HepG2 (cell line): ENCODE data around the gene MS4A2. TPM values are rescaled to one million over a fixed set of nuclear protein-coding genes. Genes with fewer than 3 reads are reported as not detected.

Source experiments
- ATAC-seq: fragments of 200-7000 bp; cut with Tn5 transposase; 3 replicates; pipeline ENCODE4 v1.9.1; 2020; ENCODE audit warnings: mild to moderate bottlenecking, moderate library complexity
- BruUV-seq: library from RNA; stranded (reverse); fragments of 400-500 nt; replicated peaks from 2 replicates; lab custom pipeline; 2021; lab: Mats Ljungman, UMichigan
- CTCF ChIA-PET: fragments of 300-600 bp; formaldehyde crosslinking; extraction: SDS; loops from one replicate; lab custom pipeline; 2021; ENCODE audit warnings: low total read pairs, inconsistent platforms, low intra/inter-chr PET ratio; lab: Yijun Ruan, JAX
- POLR2A ChIA-PET: fragments of 350-600 bp; sonication (Branson Sonifier 250); formaldehyde crosslinking; loops from one replicate; lab custom pipeline; 2020; ENCODE audit warnings: antibody characterized with exemption, inconsistent platforms; lab: Yijun Ruan, JAX
- DNase-seq: peaks from one replicate; pipeline ENCODE4 v3.0.0-alpha.2; 2015; ENCODE audit warnings: low spot score
- FAIRE-seq: peaks from 3 replicates; lab custom pipeline; 2011; peaks lifted over from hg19 to GRCh38; lab: Jason Lieb, UNC
- H2AFZ ChIP-seq: one replicate; pipeline ENCODE4 v1.6.1; 2011; ENCODE audit warnings: low read length, inconsistent platforms
- H3K27ac ChIP-seq: fragments of 300-600 bp; 3 replicates; pipeline ENCODE4 v1.8.0; 2011; ENCODE audit warnings: mixed run types, mild to moderate bottlenecking, mixed read lengths, low read length, inconsistent platforms; ENCODE audit not compliant: insufficient read depth; ENCODE audit errors: extremely low read length
- H3K27me3 ChIP-seq, 2 experiments: fragments of 200-600 bp in 1 of 2; 2 replicates in 1 of 2; 3 replicates in 1 of 2; pipeline versions ENCODE4 v1.6.0 to v1.8.0; 2011; ENCODE audit warnings: low read length in 2 of 2, mild to moderate bottlenecking in 2 of 2, moderate library complexity in 2 of 2, inconsistent platforms in 1 of 2; ENCODE audit not compliant: insufficient read depth in 2 of 2, control insufficient read depth in 1 of 2
- H3K36me3 ChIP-seq, 2 experiments: fragments of 200-600 bp in 1 of 2; replicated peaks in 1 of 2; 2 replicates in 1 of 2; 3 replicates in 1 of 2; pipeline versions ENCODE4 v1.5.1 to v1.8.0; 2011; ENCODE audit warnings: low read length in 2 of 2, inconsistent platforms in 1 of 2; ENCODE audit not compliant: insufficient read depth in 2 of 2, control insufficient read depth in 1 of 2
- H3K4me1 ChIP-seq: 2 replicates; pipeline ENCODE4 v1.5.1; 2012; ENCODE audit warnings: low read length, inconsistent platforms; ENCODE audit not compliant: insufficient read depth
- H3K4me2 ChIP-seq: 2 replicates; pipeline ENCODE4 v1.6.0; 2011; ENCODE audit warnings: low read depth, low read length, inconsistent platforms
- H3K4me3 ChIP-seq, 3 experiments: fragments of 200-600 bp in 1 of 3; sonication (generic), shearing (Covaris generic) in 1 of 3; replicated peaks in 1 of 3; 2 replicates each; pipeline ENCODE4 v1.5.1; 2011 to 2016; ENCODE audit warnings: low read length in 3 of 3, inconsistent platforms in 2 of 3, low read depth in 2 of 3, mild to moderate bottlenecking in 2 of 3, control low read depth in 1 of 3, mixed read lengths in 1 of 3; ENCODE audit not compliant: insufficient read depth in 1 of 3
- H3K79me2 ChIP-seq: one replicate; pipeline ENCODE4 v1.6.1; 2011; ENCODE audit warnings: low read length, inconsistent platforms; ENCODE audit not compliant: insufficient read depth
- H3K9ac ChIP-seq: 2 replicates; pipeline ENCODE4 v1.6.0; 2011; ENCODE audit warnings: mild to moderate bottlenecking, low read depth, low read length, inconsistent platforms; ENCODE audit not compliant: insufficient read depth
- H3K9me3 ChIP-seq: 2 replicates; pipeline ENCODE4 v1.5.1; 2012; ENCODE audit warnings: mild to moderate bottlenecking, low read length
- H4K20me1 ChIP-seq: 2 replicates; pipeline ENCODE4 v1.6.0; 2011; ENCODE audit warnings: inconsistent platforms, mild to moderate bottlenecking, low read length, moderate library complexity; ENCODE audit not compliant: insufficient read depth
- CHCHD3 ChIP-seq: sonication (generic); formaldehyde crosslinking; IDR thresholded peaks from 2 replicates; pipeline ENCODE4 v1.8.0; 2022; ENCODE audit warnings: mild to moderate bottlenecking, missing genetic modification reagents, moderate library complexity
- ETV5 ChIP-seq: IDR thresholded peaks from 2 replicates; pipeline ENCODE4 v1.6.1; 2018; ENCODE audit warnings: missing biosample characterization, missing genetic modification reagents, inconsistent platforms, borderline replicate concordance
- JUND ChIP-seq: sonication (generic); formaldehyde crosslinking; IDR thresholded peaks from 2 replicates; pipeline ENCODE4 v1.8.0; 2022; ENCODE audit warnings: mild to moderate bottlenecking, missing genetic modification reagents
- KLF15 ChIP-seq: sonication (generic); formaldehyde crosslinking; IDR thresholded peaks from 2 replicates; pipeline ENCODE4 v1.8.1; 2023; ENCODE audit warnings: borderline replicate concordance, mild to moderate bottlenecking, inconsistent platforms, missing genetic modification reagents, mixed read lengths
- MTF1 ChIP-seq: sonication (generic); formaldehyde crosslinking; IDR thresholded peaks from 2 replicates; pipeline ENCODE4 v1.5.0; 2020; ENCODE audit warnings: missing genetic modification reagents
- NFRKB ChIP-seq: fragments of 450-650 bp; IDR thresholded peaks from 2 replicates; pipeline ENCODE4 v1.6.1; 2017
- NRL ChIP-seq: sonication (generic); formaldehyde crosslinking; IDR thresholded peaks from 2 replicates; pipeline ENCODE4 v1.5.0; 2020; ENCODE audit warnings: missing genetic modification reagents, mild to moderate bottlenecking, moderate library complexity, borderline replicate concordance
- POLR2AphosphoS5 ChIP-seq: IDR thresholded peaks from 2 replicates; pipeline ENCODE4 v1.6.1; 2012; ENCODE audit warnings: low read depth, low read length
- SAP130 ChIP-seq: IDR thresholded peaks from 2 replicates; pipeline ENCODE4 v1.6.1; 2016; ENCODE audit warnings: low read depth
- SOX5 ChIP-seq: IDR thresholded peaks from 2 replicates; pipeline ENCODE4 v1.6.1; 2016; ENCODE audit warnings: borderline replicate concordance
- ZNF761 ChIP-seq: sonication (generic); formaldehyde crosslinking; conservative IDR thresholded peaks from 2 replicates; pipeline ENCODE4 v1.4.0; 2020; ENCODE audit warnings: mild to moderate bottlenecking, missing genetic modification reagents
- WGBS: methylation state at CpG from one replicate; pipeline ENCODE4 v1.1.6; 2017; ENCODE audit warnings: low lambda C conversion rate; 5-methylcytosine and 5-hydroxymethylcytosine counted together
- in situ Hi-C: cut with HindIII; loops from 2 replicates; pipeline ENCODE4 v1.10.0; 2017; ENCODE audit warnings: low pct_unique_long_range_greater_than_20kb; ENCODE audit not compliant: extremely low pct_ligation_motif_present
- intact Hi-C: fragments of 100-400 bp; cut with micrococcal nuclease; formaldehyde crosslinking; loops from one replicate; pipeline ENCODE4 v1.10.0; 2022; ENCODE audit not compliant: unreplicated experiment
- polyA plus RNA-seq, 8 experiments: library from polyadenylated mRNA; depleted of rRNA in 3 of 8; stranded (reverse) in 7 of 8; unstranded in 1 of 8; fragments of >200 nt; fragmentation: Illumina TruSeq in 4 of 8; extraction: Trizol in 4 of 8; gene quantifications; 2 replicates each; pipeline versions ENCODE4 v1.2.1 to v1.2.3, GENCODE V29; 2011 to 2016; ENCODE audit warnings: low read depth in 4 of 8, missing spikeins in 1 of 8, mixed read lengths in 1 of 8; ENCODE audit not compliant: insufficient read depth in 1 of 8
- total RNA-seq, 5 experiments: library from RNA; depleted of rRNA; stranded (reverse); fragments of >200 nt; fragmentation: Illumina TruSeq; extraction: Trizol; gene quantifications; 2 replicates each; pipeline ENCODE4 v1.2.3, GENCODE V29; 2016; ENCODE audit warnings: low read depth in 1 of 5
- TF ChIP-seq, protein P1 (sequence below): IDR thresholded peaks from 2 replicates; pipeline ENCODE4 v1.6.1; 2018; ENCODE audit warnings: missing genetic modification reagents
- TF ChIP-seq, protein P2 (sequence below): IDR thresholded peaks from 2 replicates; pipeline ENCODE4 v1.6.1; 2012; ENCODE audit warnings: inconsistent platforms

MS4A2 gene
- total and polyA plus RNA-seq, 2 of the 13 experiments (the other 11 are each of a cell fraction or from before 2014, with no cell fraction given): not detected

DNA sequence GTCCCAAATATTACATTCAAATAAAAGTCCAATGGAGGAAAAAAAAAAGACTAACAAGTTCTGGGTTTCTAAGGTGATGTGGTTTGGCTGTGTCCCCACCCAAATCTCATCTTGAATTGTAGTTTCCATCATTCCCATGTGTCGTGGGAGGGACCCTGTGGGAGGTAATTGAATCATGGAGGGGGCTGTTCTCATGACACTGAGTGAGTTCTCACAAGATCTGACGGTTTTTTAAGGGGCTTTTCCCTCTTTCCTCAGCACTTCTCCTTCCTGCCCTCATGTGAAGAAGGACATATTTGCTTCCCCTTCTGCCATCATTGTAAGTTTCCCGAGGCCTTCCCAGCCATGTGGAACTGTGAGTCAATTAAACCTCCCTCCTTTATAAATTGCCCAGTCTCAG is 7.9 kb upstream of the MS4A2 start:
- Histone ChIP-seq H3K9ac (no peak overlapping the region), H4K20me1 (no peaks in the 10 kb centered on the region), H3K36me3 (no peaks in the 10 kb centered on the region), H3K4me1 (no peaks in the 10 kb centered on the region), H3K27me3 (no peaks in the 10 kb centered on the region)
- DNase-seq: no peak
- no peak for TF ChIP-seq MTF1
- no peak for TF ChIP-seq NFRKB
- no peak for TF ChIP-seq SAP130
- TF ChIP-seq, protein P1, sequence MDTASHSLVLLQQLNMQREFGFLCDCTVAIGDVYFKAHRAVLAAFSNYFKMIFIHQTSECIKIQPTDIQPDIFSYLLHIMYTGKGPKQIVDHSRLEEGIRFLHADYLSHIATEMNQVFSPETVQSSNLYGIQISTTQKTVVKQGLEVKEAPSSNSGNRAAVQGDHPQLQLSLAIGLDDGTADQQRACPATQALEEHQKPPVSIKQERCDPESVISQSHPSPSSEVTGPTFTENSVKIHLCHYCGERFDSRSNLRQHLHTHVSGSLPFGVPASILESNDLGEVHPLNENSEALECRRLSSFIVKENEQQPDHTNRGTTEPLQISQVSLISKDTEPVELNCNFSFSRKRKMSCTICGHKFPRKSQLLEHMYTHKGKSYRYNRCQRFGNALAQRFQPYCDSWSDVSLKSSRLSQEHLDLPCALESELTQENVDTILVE (CRISPR knock-in tag): no peak
- TF ChIP-seq ETV5 (CRISPR knock-in tag): no peak
- TF ChIP-seq NRL: no peak
- no peak for TF ChIP-seq KLF15 (CRISPR knock-in tag)
- no peak for TF ChIP-seq JUND
- TF ChIP-seq ZNF761 (CRISPR knock-in tag): no peak
- TF ChIP-seq, protein P2, sequence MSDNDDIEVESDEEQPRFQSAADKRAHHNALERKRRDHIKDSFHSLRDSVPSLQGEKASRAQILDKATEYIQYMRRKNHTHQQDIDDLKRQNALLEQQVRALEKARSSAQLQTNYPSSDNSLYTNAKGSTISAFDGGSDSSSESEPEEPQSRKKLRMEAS: no peak
- TF ChIP-seq POLR2AphosphoS5: no peak
- no peak for TF ChIP-seq SOX5 (CRISPR knock-in tag)
- TF ChIP-seq CHCHD3 (CRISPR knock-in tag): no peak
- TF ChIP-seq, all 625 proteins: peak for 0
- CTCF ChIA-PET: no interaction called here
- intact Hi-C loops (no loop called here), in situ Hi-C loops (no loop called here)
- Histone ChIP-seq H3K9me3 (no peaks in the 10 kb centered on the region), H2AFZ (no peak overlapping the region), H3K27ac (no peak overlapping the region), H3K79me2 (no peaks in the 10 kb centered on the region), H3K4me2 (no peak overlapping the region), H3K4me3 (no peak overlapping the region)
- WGBS: 2% methylated on average over 3 of the region's 3 CpGs
- ATAC-seq: no peak
- no peak for FAIRE-seq
- BruUV-seq: no TSS peak
- POLR2A ChIA-PET: no interaction called here
